HCT116 (cell line): ENCODE results near the gene PRSS21.

Experiments used
- CTCF ChIP-seq, 3 experiments: fragments of 200-600 bp in 1 of 3; sonication (generic) in 1 of 3; IDR thresholded peaks in 2 of 3; conservative IDR thresholded peaks in 1 of 3; 2 replicates each; pipeline ENCODE4 v1.5.1; 2012 to 2017; ENCODE audit warnings: low read depth in 2 of 3, low read length in 2 of 3, antibody characterized with exemption in 1 of 3, borderline replicate concordance in 1 of 3, control low read depth in 1 of 3, mild to moderate bottlenecking in 1 of 3, mixed read lengths in 1 of 3, mixed run types in 1 of 3, moderate library complexity in 1 of 3; ENCODE audit not compliant: insufficient read depth in 1 of 3
- EGR1 ChIP-seq: IDR thresholded peaks from 2 replicates; pipeline ENCODE4 v1.6.1; 2012; ENCODE audit warnings: low read depth
- ELF1 ChIP-seq: IDR thresholded peaks from 2 replicates; pipeline ENCODE4 v1.6.1; 2012; ENCODE audit warnings: low read depth, borderline replicate concordance
- EZH2phosphoT487 ChIP-seq: fragments of 200-600 bp; IDR thresholded peaks from 2 replicates; pipeline ENCODE4 v1.6.1; 2018; ENCODE audit warnings: antibody characterized with exemption, borderline replicate concordance
- MAX ChIP-seq: IDR thresholded peaks from 2 replicates; pipeline ENCODE4 v1.6.1; 2012
- POLR2A ChIP-seq: IDR thresholded peaks from 2 replicates; pipeline ENCODE4 v1.7.0; 2011; ENCODE audit warnings: borderline replicate concordance; ENCODE audit not compliant: insufficient read depth, insufficient read length; ENCODE audit errors: extremely low read depth
- POLR2AphosphoS5 ChIP-seq: IDR thresholded peaks from 2 replicates; pipeline ENCODE4 v1.6.1; 2011; ENCODE audit warnings: mild to moderate bottlenecking, low read depth, low read length, moderate library complexity
- RAD21 ChIP-seq: IDR thresholded peaks from 2 replicates; pipeline ENCODE4 v1.6.1; 2012; ENCODE audit warnings: low read depth, mild to moderate bottlenecking
- REST ChIP-seq: IDR thresholded peaks from 2 replicates; pipeline ENCODE4 v1.6.1; 2012; ENCODE audit warnings: low read depth
- SRF ChIP-seq: IDR thresholded peaks from 2 replicates; pipeline ENCODE4 v1.6.1; 2012; ENCODE audit warnings: low read depth
- TCF7L2 ChIP-seq: IDR thresholded peaks from 2 replicates; pipeline ENCODE4 v1.7.0; 2011; ENCODE audit warnings: borderline replicate concordance, inconsistent platforms; ENCODE audit not compliant: insufficient read depth, insufficient read length; ENCODE audit errors: extremely low read depth
- YY1 ChIP-seq: IDR thresholded peaks from 2 replicates; pipeline ENCODE4 v1.6.1; 2011; ENCODE audit warnings: low read length, low read depth, moderate library complexity, mild to moderate bottlenecking; ENCODE audit not compliant: insufficient replicate concordance; ENCODE audit errors: extremely low read depth
- ZBTB33 ChIP-seq: IDR thresholded peaks from 2 replicates; pipeline ENCODE4 v1.6.1; 2011; ENCODE audit warnings: mild to moderate bottlenecking, low read length, moderate library complexity; ENCODE audit not compliant: insufficient replicate concordance; ENCODE audit errors: extremely low read depth
- ZNF274 ChIP-seq: fragments of 200-500 bp; sonication (Bioruptor generic); IDR thresholded peaks from 2 replicates; pipeline ENCODE4 v1.6.1; 2014; ENCODE audit warnings: mild to moderate bottlenecking, low read depth, low read length, inconsistent platforms

- TF ChIP-seq ELF1 (no peak), CTCF (IDR thresholded peaks at IDR 0.05 in 2 of 3, conservative IDR thresholded peaks at IDR 0.05 in 1 of 3; ENCODE audit: borderline replicate concordance in 1 of 3, insufficient read depth in 1 of 3, low read depth in 2 of 3, low read length in 2 of 3) (no peak), REST (no peak), POLR2AphosphoS5 (no peak), POLR2A (no peak), YY1 (no peak), RAD21 (no peak), MAX (no peak), SRF (no peak), EZH2phosphoT487 (no peak), ZNF274 (no peak), ZBTB33 (no peak), EGR1 (no peak), TCF7L2 (no peak)
These were observed 42.7 kb downstream of the PRSS21 start for GRCh38 chr16:2859686-2860265.
